GM20000 (cell line): ENCODE results near the gene UBASH3B.

Experiments
- DNase-seq: peaks from one replicate; pipeline ENCODE4 v3.0.0; 2012; ENCODE audit warnings: low spot score
- CTCF ChIP-seq: IDR thresholded peaks from 2 replicates; pipeline ENCODE4 v1.5.1; 2012; ENCODE audit warnings: mild to moderate bottlenecking, control low read depth; ENCODE audit errors: extremely low read depth, missing control alignments

The UBASH3B gene

DNA sequence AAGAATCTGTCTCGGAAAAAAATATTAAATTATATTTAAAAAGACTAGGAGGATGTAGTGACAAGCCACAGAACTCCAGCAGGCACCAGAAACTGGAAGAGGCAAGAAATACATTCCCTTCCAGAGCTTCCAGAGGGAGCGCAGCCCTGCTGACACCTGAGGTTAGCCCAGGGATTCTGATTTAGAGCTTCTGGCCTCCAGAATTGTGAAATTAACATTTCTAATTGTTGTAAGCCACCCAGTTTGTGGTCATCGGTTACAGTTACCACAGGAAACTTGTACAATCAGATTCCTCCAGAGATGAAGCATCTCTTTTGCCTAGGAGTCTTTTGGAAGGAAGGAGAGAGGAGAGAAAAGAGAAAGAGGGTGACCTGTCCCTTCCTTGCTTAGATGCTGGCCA, 6.4 kb upstream of the UBASH3B start:
- TF ChIP-seq CTCF = no peak
- DNase-seq = no peak

- no peak for TF ChIP-seq CTCF
- no peak for DNase-seq
These were observed 4.9 kb upstream of the UBASH3B start for GRCh38 chr11:122650619-122651018.

- no peak for TF ChIP-seq CTCF
These were observed 3.0 kb upstream of the UBASH3B start for GRCh38 chr11:122652495-122652894.

GRCh38 chr11:122653916-122654585, 1.5 kb upstream of the UBASH3B start:
- DNase-seq = no peak

More at GRCh38 chr11:122652495-122652894, 3.0 kb upstream of the UBASH3B start:
- no peak for DNase-seq

DNA sequence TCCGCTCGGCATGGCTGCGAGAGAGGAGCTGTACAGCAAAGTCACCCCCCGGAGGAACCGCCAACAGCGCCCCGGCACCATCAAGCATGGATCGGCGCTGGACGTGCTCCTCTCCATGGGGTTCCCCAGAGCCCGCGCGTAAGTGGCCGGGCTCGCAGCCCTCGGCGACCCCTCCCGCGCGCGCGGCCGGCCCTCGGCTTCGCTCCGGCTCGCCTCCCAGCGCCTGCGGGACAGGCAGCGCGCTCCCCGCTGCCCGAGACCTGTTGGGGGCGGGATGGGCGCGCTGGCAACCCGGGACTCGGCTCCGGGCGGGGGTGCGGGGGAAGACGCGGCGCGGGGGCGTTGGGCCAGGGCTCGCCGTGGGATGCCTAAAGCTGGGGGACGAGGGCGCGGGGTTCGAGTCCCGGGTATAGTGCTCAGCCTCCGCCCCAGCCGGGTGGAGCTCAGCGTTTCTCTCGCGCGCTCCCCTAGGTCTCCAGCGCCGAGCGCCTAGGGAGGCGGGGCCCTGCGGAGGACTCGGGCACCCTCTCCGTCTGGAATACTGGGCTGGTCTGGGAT, 630 bp downstream of the UBASH3B start:
- DNase-seq = peak; percentile 68
- TF ChIP-seq CTCF = no peak

More at GRCh38 chr11:122653916-122654585, 1.5 kb upstream of the UBASH3B start:
- no peak for TF ChIP-seq CTCF

GRCh38 chr11:122656631-122657101, 1.1 kb downstream of the UBASH3B start:
- TF ChIP-seq CTCF = no peak

DNA sequence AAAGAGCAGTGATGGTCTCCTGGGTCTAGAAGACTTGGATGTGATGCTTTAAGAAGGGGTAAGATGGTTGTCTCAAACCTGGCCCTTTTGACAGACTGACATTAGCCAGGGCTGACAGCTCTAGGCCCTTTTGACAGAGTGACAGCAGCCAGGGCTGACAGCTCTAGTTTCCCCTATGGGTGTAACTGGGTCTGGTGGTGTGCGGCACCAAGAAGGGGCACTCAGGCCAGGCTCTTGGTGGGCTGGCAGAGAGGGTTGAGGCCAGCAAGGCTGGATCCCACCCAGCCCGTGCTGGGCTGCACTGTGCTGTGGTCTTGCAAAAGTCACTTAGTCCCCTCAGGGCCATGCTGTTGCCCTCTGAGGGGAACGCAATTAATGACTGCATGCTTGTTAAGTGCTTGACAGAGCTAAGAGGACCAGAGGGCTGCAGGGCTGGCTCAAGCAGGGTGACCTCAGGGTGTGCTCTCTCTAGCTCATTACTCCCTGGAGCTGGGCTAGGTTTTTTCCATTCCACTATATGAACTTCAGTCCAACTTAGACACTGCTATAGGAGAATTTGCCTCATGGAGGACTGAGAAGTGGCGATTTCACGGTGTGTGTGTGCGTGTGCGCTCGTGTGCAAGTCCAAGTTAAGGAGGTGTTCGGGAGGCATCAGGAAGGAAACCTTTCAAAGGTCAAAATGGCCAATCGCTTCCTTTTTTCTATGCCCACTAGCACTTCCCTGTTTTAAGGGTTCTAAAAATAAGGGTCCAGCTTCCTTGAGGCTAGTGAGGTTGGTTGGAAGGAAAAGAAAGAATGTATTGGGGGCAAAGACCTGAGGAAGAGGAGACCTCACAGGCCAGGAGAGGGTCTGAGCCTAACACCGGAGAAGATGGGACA, 4.4 kb downstream of the UBASH3B start:
- no peak for TF ChIP-seq CTCF
- DNase-seq = no peak

More at GRCh38 chr11:122656631-122657101, 1.1 kb downstream of the UBASH3B start:
- DNase-seq = peak; percentile 36
